Activated CD4-positive, alpha-beta T cell treated with anti-CD3 and anti-CD28 coated beads, Interleukin-2, amount 10 ng/mL, durations not matched to agents 7 days and 5 days (primary cell): ENCODE measurements around the gene FBXO41. TPM values are rescaled to one million over a fixed set of nuclear protein-coding genes. Genes with fewer than 3 reads are reported as not detected.

Source experiments
- CTCF ChIA-PET: fragments of 350-600 bp; sonication (Branson Sonifier 250); formaldehyde crosslinking; loops from one replicate; lab custom pipeline; 2021; ENCODE audit warnings: antibody characterized with exemption; lab: Charles Lee
- POLR2A ChIA-PET: fragments of 350-600 bp; sonication (Branson Sonifier 250); formaldehyde crosslinking; loops from one replicate; lab custom pipeline; 2021; ENCODE audit warnings: antibody characterized with exemption; lab: Charles Lee
- DNase-seq: peaks from one replicate; pipeline ENCODE4 v3.0.0-alpha.2; 2020
- H3K27ac Mint-ChIP-seq: one replicate; pipeline ENCODE4 v1.8.0; 2021; ENCODE audit warnings: mild to moderate bottlenecking, moderate library complexity, mixed read lengths
- H3K27me3 Mint-ChIP-seq: one replicate; pipeline ENCODE4 v1.8.0; 2021; ENCODE audit warnings: mixed read lengths
- H3K36me3 Mint-ChIP-seq: one replicate; pipeline ENCODE4 v1.8.0; 2021; ENCODE audit warnings: low read depth, mixed read lengths
- H3K4me1 Mint-ChIP-seq: one replicate; pipeline ENCODE4 v1.8.0; 2021; ENCODE audit warnings: mixed read lengths
- H3K4me3 Mint-ChIP-seq: one replicate; pipeline ENCODE4 v1.8.0; 2021; ENCODE audit warnings: mild to moderate bottlenecking, moderate library complexity, mixed read lengths
- H3K9me3 Mint-ChIP-seq: one replicate; pipeline ENCODE4 v1.8.0; 2021; ENCODE audit warnings: mixed read lengths
- total RNA-seq, 2 experiments: library from RNA; stranded (reverse); gene quantifications; one replicate each; pipeline ENCODE4 v1.2.3, GENCODE V29; 2021

FBXO41 gene
- total RNA-seq, 2 experiments from 2014 or later: 18.2 to 20.2 TPM

DNA sequence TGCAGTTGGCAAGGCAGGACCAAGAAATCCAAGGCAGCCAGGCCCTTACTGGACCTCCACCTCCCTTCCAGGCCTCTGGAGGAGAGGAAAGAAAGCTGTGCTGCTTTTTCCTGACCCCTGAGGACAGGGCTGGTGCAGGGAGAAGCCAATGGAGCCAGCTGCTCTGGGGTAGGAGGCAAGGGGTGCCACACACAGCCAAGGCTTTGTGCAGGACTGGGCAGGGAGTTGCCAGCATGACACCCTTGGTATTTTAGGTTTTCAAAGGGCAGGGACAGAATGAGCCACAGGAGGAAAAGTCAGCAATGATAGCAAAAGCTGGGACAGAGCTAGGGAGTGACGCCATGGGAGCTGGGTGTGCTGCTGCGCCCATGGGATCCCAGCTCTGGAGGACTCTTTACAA is 27.3 kb downstream of the FBXO41 start:
- no peak overlapping the region for H3K4me3 Mint-ChIP-seq
- ChIA-PET POLR2A (no interaction called here), CTCF (interaction anchor here (0.6 to 1.9 kb wide), 5 partner anchors 9 to 53 kb away, joined by 3 to 5 read pairs (median 4); no protein-coding TSS in a partner anchor)
- DNase-seq: no peak
- no peak overlapping the region for H3K27ac Mint-ChIP-seq
- no peaks in the 10 kb centered on the region for H3K27me3 Mint-ChIP-seq
- peaks cover 21% of the 10 kb centered on the region for H3K36me3 Mint-ChIP-seq
- H3K4me1 Mint-ChIP-seq: peaks cover 1% of the 10 kb centered on the region
- H3K9me3 Mint-ChIP-seq: no peaks in the 10 kb centered on the region

- no peaks in the 10 kb centered on the region for H3K27me3 Mint-ChIP-seq
- DNase-seq: no peak
- no peak overlapping the region for H3K27ac Mint-ChIP-seq
- H3K4me3 Mint-ChIP-seq: no peak overlapping the region
- POLR2A ChIA-PET: no interaction called here
- H3K36me3 Mint-ChIP-seq: peaks cover 21% of the 10 kb centered on the region
- H3K9me3 Mint-ChIP-seq: no peaks in the 10 kb centered on the region
- H3K4me1 Mint-ChIP-seq: peaks cover 1% of the 10 kb centered on the region
- CTCF ChIA-PET: interaction anchor here (1.1 to 1.6 kb wide), 2 partner anchors 9 to 12 kb away, joined by 3 to 4 read pairs; no protein-coding TSS in a partner anchor
These were observed 27.7 kb downstream of the FBXO41 start for GRCh38 chr2:73256618-73256922.

DNA sequence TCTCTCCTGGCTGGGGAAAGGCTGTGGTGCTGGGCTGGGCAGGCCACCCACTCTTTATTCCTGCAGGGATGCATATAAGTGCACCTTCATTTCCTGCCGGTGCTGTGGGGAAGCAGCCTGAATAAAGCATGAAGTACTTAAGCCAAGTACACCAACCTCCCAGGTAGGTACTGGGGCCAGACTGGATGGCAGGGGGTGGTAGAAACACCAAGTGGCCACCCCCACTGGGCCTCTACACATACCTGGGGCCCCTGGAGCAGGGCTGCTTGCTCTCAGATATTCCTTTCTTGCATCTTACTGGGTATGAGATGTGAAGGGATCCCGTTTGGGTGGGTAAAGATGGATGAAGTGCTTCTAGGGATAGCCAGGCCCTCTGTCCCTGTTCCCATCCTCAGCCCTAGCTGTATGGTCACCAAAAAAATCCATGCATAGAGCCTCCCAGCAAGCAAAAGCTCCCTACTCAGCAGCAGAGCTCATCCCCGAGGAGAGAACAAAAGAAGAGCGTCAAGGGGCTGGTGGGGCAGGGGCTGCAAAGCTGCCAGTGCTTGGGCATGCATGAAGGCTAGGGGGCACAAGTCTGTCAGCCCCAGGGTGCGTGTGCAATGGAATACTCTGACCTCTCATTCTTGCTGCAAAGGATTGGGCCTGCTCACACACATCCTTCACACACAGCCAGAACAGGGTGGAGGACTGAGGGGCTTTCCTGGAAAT is 28.2 kb downstream of the FBXO41 start:
- no peaks in the 10 kb centered on the region for H3K27me3 Mint-ChIP-seq
- H3K4me1 Mint-ChIP-seq: peaks cover 1% of the 10 kb centered on the region
- H3K36me3 Mint-ChIP-seq: peaks cover 22% of the 10 kb centered on the region
- H3K4me3 Mint-ChIP-seq: no peak overlapping the region
- DNase-seq: no peak
- H3K9me3 Mint-ChIP-seq: no peaks in the 10 kb centered on the region
- no peak overlapping the region for H3K27ac Mint-ChIP-seq
- ChIA-PET CTCF (interaction anchor here (1.1 to 1.6 kb wide), 2 partner anchors 9 to 12 kb away, joined by 3 to 4 read pairs; no protein-coding TSS in a partner anchor), POLR2A (no interaction called here)

DNA sequence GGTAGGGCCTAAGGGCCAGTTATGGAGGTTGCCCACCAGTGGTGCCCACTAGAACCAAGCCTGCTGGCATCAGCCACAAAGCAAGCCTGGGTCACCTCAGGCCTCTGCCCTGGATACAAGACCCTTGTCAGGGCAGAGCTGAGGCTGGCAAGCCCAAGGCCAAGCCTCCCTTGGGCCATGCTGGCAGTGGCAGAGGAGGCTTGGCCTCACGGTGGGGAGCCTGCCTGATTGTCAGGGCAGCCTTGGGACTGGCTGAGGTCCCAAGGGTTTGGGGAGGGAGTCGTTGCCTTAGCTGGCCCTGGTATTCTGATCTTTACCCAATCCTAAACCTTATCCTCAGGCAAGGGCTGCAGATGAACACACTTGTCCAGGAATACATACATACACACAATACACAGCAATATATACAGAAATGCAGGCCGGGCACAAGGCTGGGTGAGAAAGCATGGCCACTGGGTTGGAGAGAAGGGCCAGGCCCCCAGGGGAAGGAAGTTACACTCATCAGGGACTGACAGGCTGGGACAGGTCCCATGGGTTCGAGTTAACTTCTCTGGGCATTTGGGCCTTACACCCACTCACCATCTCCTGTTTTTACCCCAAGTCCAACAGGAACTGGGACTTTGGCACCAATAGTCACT is 29.2 kb downstream of the FBXO41 start:
- DNase-seq: no peak
- Mint-ChIP-seq H3K4me3 (no peak overlapping the region), H3K36me3 (peaks cover 30% of the 10 kb centered on the region), H3K4me1 (peaks cover 1% of the 10 kb centered on the region), H3K27ac (peak overlapping the region; percentile 25), H3K9me3 (no peaks in the 10 kb centered on the region), H3K27me3 (no peaks in the 10 kb centered on the region)
- POLR2A ChIA-PET: no interaction called here
- CTCF ChIA-PET: interaction anchor here (1.2 to 1.3 kb wide), 2 partner anchors 20 to 37 kb away, joined by 3 read pairs; no protein-coding TSS in a partner anchor

GRCh38 chr2:73254343-73255006 is 29.8 kb downstream of the FBXO41 start:
- Mint-ChIP-seq H3K4me1 (peaks cover 1% of the 10 kb centered on the region), H3K36me3 (peaks cover 35% of the 10 kb centered on the region), H3K27me3 (no peaks in the 10 kb centered on the region), H3K4me3 (no peak overlapping the region), H3K27ac (no peak overlapping the region), H3K9me3 (no peaks in the 10 kb centered on the region)
- POLR2A ChIA-PET: no interaction called here
- CTCF ChIA-PET: interaction anchor here (1.2 to 1.3 kb wide), 2 partner anchors 19 to 38 kb away, joined by 3 read pairs; no protein-coding TSS in a partner anchor
- no peak for DNase-seq

GRCh38 chr2:73253901-73254300 is 30.4 kb downstream of the FBXO41 start:
- Mint-ChIP-seq H3K9me3 (no peaks in the 10 kb centered on the region), H3K4me1 (peaks cover under 1% of the 10 kb centered on the region), H3K4me3 (no peak overlapping the region), H3K27me3 (no peaks in the 10 kb centered on the region), H3K36me3 (peaks cover 33% of the 10 kb centered on the region), H3K27ac (peak overlapping the region; percentile 54)
- POLR2A ChIA-PET: no interaction called here
- CTCF ChIA-PET: interaction anchor here (1.2 to 1.3 kb wide), 2 partner anchors 19 to 38 kb away, joined by 3 read pairs; no protein-coding TSS in a partner anchor
- no peak for DNase-seq

- H3K4me3 Mint-ChIP-seq: no peak overlapping the region
- no peaks in the 10 kb centered on the region for H3K27me3 Mint-ChIP-seq
- ChIA-PET CTCF (no interaction called here), POLR2A (no interaction called here)
- no peak overlapping the region for H3K27ac Mint-ChIP-seq
- DNase-seq: no peak
- no peaks in the 10 kb centered on the region for H3K4me1 Mint-ChIP-seq
- peaks cover 34% of the 10 kb centered on the region for H3K36me3 Mint-ChIP-seq
- H3K9me3 Mint-ChIP-seq: no peaks in the 10 kb centered on the region
These were observed 30.9 kb downstream of the FBXO41 start for GRCh38 chr2:73253400-73253799.

DNA sequence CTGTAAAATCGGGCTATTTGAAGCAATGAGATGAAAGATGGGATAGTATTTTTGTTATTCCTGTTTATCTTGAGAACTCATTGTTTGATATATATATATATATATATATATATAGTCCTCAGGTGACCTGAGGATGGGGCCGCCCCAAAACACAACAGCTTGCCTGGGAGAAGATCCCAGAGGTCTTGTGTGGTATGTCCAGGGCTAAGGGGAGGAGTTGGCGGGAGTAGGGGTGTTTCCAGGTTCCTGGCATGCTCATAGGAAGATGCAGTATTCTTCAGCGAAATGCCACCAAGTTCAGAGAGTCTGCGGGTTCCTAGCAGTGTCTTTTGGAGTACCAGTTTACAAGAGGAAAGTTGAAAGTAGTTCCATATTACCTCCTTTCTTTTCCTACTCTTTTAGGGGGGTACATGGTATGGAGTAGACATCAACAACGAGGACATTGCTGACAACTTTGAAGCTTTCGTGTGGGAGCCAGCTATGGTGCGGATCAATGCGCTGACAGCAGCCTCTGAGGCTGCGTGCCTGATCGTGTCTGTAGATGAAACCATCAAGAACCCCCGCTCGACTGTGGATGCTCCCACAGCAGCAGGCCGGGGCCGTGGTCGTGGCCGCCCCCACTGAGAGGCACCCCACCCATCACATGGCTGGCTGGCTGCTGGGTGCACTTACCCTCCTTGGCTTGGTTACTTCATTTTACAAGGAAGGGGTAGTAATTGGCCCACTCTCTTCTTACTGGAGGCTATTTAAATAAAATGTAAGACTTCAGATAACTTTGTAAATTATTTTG is 31.8 kb downstream of the FBXO41 start:
- POLR2A ChIA-PET: no interaction called here
- CTCF ChIA-PET: interaction anchor here (0.5 to 1.2 kb wide), 2 partner anchors 76 to 202 kb away, joined by 3 to 4 read pairs; no protein-coding TSS in a partner anchor
- H3K27ac Mint-ChIP-seq: no peak overlapping the region

DNA sequence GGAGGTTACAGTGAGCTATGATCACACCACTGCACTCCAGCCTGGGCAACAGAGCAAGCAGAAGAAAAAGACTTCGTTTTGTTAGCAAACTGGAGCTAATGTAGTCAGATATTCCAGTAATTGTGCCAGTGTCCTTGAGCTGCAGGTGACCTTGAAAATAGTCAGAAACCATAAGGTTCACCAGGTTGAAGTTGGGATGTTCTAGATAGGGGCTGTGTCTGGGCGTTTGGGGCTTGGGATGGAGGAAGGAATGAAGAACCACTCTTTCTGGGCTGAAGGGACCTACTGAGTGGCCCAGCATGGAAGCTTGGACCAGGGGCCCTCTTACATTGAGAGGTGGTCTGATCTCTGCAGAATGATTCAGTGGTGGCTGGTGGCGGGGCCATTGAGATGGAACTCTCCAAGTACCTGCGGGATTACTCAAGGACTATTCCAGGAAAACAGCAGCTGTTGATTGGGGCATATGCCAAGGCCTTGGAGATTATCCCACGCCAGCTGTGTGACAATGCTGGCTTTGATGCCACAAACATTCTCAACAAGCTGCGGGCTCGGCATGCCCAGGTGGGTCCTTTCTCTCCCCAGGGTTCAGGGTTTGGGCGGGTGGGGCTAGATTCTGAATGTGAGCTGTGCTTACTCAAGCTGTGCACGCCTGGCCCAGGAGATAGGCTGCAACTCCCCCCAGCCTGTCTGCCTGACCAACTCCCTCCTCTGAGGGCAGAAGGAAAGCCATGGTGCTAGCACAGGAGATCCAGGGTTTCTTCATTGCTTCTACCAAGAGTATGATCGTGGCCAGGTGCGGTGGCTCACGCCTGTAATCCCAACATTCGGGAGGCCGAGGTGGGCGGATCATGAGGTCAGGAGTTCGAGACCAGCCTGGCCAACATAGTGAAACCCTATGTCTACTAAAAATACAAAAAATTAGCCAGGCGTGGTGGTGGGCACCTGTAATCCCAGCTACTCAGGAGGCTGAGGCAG is 33.1 kb downstream of the FBXO41 start:
- H3K27ac Mint-ChIP-seq: no peak overlapping the region
- no peak overlapping the region for H3K4me3 Mint-ChIP-seq
- no peaks in the 10 kb centered on the region for H3K27me3 Mint-ChIP-seq
- H3K9me3 Mint-ChIP-seq: no peaks in the 10 kb centered on the region
- ChIA-PET CTCF (interaction anchor here (1.2 kb wide), 2 partner anchors 15 to 74 kb away, joined by 3 to 4 read pairs; no protein-coding TSS in a partner anchor), POLR2A (no interaction called here)
- no peaks in the 10 kb centered on the region for H3K4me1 Mint-ChIP-seq
- DNase-seq: no peak
- peaks cover 53% of the 10 kb centered on the region for H3K36me3 Mint-ChIP-seq

More for the DNA sequence above, 31.8 kb downstream of the FBXO41 start:
- Mint-ChIP-seq H3K36me3 (peaks cover 41% of the 10 kb centered on the region), H3K27me3 (no peaks in the 10 kb centered on the region), H3K4me3 (no peak overlapping the region), H3K9me3 (no peaks in the 10 kb centered on the region), H3K4me1 (no peaks in the 10 kb centered on the region)
- DNase-seq: no peak

DNA sequence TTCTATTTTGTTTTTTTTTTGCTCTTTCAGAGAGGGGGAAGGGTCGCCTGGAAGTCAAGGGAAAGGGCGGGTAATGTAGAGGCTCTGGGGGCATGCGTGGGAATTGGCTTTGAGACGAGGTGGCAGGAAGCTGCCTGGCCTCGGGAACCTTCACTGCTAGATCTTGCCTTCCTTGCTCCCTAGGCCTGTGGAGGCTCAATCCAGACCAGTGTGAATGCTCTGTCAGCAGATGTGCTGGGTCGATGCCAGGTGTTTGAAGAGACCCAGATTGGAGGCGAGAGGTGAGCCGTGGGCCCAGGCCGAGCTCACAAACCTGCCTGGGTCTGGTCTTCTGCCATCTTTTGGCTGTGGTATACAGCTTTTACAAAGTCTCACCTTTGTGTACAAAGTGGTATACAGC is 34.6 kb downstream of the FBXO41 start:
- Mint-ChIP-seq H3K27me3 (no peaks in the 10 kb centered on the region), H3K4me3 (no peak overlapping the region), H3K9me3 (no peaks in the 10 kb centered on the region), H3K27ac (no peak overlapping the region), H3K4me1 (no peaks in the 10 kb centered on the region), H3K36me3 (peaks cover 63% of the 10 kb centered on the region)
- DNase-seq: no peak
- ChIA-PET POLR2A (no interaction called here), CTCF (no interaction called here)

DNA sequence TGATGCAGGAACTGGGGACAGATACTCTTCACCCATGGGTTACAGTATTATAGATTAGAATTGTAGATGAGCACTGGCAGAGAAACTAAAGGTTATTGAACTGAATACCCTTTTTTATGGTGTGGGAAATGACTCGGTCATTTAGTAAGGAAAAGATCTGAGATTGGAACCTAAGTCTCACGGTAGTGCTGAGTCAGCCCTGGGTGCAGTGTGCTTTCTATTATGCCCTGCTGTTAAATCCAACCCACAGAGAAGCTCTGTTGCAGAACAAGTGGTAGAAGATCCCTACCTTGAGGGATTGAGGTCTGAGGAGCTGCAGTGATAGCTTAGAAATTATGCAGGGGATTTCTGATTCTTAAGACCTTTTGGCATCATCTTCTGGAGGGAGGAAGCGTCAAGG is 37.4 kb downstream of the FBXO41 start:
- no peaks in the 10 kb centered on the region for H3K9me3 Mint-ChIP-seq
- no peaks in the 10 kb centered on the region for H3K27me3 Mint-ChIP-seq
- CTCF ChIA-PET: interaction anchor here (1.0 to 1.7 kb wide), 4 partner anchors 8 to 13 kb away, joined by 3 to 4 read pairs (median 4); partner anchors contain the start of genes CCT7 and PRADC1
- no peak overlapping the region for H3K4me3 Mint-ChIP-seq
- peaks cover 63% of the 10 kb centered on the region for H3K36me3 Mint-ChIP-seq
- POLR2A ChIA-PET: no interaction called here
- no peak overlapping the region for H3K27ac Mint-ChIP-seq
- DNase-seq: no peak
- peaks cover 7% of the 10 kb centered on the region for H3K4me1 Mint-ChIP-seq
